HFF-Myc (cell line): ENCODE results near the gene BRAT1.

Experiments
- DNase-seq: peaks from one replicate; pipeline ENCODE4 v3.0.0-alpha.2; 2011; ENCODE audit warnings: low read depth; ENCODE audit errors: extremely low read depth
- H3K4me3 ChIP-seq: replicated peaks from 2 replicates; pipeline ENCODE4 v1.5.1; 2011; ENCODE audit warnings: low read depth, mild to moderate bottlenecking, control low read depth, low read length
- TF ChIP-seq, protein P1 (sequence below): IDR thresholded peaks from 2 replicates; pipeline ENCODE4 v1.5.1; 2012; ENCODE audit warnings: mild to moderate bottlenecking, low read depth, low read length, control low read depth; ENCODE audit errors: missing control alignments

Gene BRAT1

DNA sequence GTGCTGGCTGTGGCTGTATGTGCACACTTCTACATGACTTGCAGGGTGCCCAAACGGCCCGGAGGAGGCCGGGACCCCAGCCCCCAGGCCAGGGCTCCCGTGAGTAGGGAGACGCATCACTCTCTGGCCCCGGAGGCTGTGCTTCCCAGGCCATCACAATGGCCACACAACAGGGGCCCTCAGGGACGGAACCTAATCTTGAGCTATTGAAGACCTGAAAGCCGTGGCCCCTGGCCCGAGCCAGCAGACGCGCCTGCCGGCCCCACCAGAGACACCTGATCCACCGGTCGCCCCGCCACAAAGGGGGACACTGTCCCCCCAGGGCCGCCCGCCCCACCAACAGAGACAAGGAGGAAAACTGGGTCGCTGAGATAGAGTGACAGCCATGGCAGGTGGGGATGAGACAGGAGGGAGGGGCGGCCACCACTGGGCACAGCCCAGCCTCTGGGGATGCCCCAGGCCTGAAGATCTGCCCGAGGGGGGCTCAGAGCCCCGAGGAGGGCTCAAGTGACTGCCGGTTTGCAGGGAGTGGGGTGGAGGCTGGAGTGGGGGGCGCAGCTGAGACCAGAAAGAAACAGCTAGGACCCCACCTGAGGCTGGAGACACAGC lies 45.9 kb downstream of the BRAT1 start:
- TF ChIP-seq, protein P1, sequence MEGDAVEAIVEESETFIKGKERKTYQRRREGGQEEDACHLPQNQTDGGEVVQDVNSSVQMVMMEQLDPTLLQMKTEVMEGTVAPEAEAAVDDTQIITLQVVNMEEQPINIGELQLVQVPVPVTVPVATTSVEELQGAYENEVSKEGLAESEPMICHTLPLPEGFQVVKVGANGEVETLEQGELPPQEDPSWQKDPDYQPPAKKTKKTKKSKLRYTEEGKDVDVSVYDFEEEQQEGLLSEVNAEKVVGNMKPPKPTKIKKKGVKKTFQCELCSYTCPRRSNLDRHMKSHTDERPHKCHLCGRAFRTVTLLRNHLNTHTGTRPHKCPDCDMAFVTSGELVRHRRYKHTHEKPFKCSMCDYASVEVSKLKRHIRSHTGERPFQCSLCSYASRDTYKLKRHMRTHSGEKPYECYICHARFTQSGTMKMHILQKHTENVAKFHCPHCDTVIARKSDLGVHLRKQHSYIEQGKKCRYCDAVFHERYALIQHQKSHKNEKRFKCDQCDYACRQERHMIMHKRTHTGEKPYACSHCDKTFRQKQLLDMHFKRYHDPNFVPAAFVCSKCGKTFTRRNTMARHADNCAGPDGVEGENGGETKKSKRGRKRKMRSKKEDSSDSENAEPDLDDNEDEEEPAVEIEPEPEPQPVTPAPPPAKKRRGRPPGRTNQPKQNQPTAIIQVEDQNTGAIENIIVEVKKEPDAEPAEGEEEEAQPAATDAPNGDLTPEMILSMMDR: no peak

DNA sequence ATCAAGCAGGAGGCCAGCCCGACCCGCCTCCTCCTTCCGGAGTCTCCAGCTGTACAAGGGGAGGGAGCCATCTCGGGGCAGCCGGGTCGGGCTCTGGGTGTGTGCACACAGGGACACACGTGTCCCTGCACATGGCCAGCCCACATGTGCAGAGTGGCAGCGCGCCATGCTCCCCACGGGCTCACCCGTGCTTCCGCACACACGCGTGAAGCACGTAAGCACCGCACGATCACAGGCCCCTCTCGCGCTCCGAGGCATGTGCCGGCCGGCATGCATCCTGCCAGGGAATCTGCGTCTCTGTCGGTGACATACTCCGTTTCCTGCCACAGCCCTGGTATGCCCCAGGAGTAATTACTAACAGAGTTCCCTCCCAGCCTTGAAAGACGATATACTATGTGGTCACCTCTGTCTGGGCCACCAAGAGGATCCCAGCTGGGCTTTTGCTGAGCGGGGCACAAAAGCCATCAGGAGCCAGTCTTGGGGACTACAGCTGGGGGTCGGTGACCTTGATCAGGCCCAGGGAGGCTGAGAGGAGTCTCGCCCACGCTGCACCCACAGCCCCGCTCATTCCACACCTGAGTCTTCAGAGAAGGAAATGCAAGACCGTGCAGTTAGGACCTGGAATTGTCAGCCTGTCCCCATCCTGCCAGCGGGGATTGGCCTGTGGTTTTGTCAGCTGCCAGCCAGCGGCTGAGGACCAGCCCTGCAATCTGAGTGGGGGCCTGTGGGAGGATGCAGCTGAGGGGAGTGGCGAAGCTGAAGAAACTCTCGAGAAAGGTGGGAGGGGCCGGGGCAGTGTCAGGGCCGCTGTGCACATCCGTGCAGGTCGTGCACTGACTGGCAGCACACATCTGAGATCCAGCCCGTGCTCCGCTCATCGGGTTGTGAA lies 46.8 kb downstream of the BRAT1 start:
- peak; percentile 41 for DNase-seq
- TF ChIP-seq, protein P1: no peak
- H3K4me3 ChIP-seq: 0 out of 2 replicates have a peak overlapping the region, but pooled peaks have one; percentile 7

More for the DNA sequence above, 45.9 kb downstream of the BRAT1 start:
- DNase-seq: no peak
- H3K4me3 ChIP-seq: no peak overlapping the region

DNA sequence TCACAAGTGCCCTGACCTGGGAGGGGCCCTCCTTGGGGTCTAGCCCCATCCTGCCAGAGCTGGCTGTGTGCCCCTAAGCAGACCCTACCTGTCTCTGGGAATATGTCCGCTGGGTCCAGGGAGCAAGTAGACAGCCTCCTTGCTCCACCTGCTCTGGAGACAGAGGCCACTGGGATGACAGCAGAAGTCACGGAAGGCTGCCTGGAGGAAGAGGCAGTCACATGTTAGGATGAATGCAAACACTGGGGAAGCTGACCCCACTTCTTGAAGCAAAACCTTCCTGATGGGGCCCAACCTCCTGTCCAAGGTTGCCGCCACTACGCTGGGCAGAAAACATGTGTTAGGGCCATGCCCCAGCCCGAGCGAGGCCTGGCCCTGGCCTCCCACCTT lies 47.4 kb downstream of the BRAT1 start:
- H3K4me3 ChIP-seq: no peak overlapping the region
- TF ChIP-seq, protein P1: no peak
- no peak for DNase-seq

DNA sequence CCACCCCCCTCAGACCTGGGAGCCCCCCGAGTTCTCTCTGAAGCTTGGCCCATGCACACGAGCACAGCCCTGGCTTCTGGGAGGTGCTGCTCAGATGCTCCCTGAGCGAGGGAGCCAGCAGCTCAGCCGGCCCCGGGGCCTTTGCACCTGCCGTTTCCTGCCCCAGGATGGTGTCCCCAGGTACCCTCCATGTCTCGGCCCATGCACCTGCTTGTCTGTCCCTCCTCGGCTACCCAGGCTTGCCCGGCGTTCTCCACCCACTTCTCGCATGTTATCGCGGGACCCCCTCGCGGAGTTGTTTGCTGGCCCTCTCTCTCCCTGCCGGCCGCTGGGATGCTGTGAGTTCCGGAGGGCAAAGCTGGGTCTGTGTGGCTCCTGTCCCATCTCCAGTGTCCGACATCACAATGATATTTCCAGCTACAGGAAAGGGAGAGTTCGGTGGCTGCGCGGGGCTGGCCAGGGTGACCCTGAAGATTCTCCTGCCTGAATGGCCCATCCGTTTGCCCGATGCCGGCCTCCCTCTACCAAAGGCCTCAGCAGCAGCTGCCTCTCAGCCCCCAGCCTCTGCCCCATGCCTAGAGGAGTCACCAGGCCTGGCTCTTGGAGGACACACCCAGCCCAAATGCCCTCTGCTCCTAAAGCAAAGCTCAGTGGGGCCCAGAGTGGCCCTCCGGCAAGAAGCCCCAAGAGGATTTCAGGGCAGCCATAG lies 48.0 kb downstream of the BRAT1 start:
- TF ChIP-seq, protein P1: no peak
- H3K4me3 ChIP-seq: no peak overlapping the region
- no peak for DNase-seq

DNA sequence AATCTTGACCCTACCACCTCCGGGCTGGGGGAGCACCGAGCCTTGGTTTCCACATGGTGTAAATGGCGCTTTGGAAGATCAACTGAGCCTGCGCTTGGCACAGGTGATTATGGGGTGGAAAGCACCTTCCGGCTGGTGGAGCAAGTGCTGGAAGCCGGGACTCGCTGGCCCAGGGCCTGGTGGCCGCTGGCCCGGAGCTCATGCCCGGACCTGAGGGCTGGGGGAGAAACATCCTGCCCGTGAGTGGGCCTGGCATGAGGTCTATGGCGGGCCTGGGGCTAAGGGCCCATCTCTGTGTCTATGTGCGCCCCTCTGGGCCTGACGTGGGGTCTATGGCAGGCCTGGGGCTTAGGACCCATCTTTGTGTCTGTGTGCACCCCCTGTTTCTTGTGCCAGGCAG lies 49.9 kb downstream of the BRAT1 start:
- no peak for DNase-seq
- TF ChIP-seq, protein P1: no peak

DNA sequence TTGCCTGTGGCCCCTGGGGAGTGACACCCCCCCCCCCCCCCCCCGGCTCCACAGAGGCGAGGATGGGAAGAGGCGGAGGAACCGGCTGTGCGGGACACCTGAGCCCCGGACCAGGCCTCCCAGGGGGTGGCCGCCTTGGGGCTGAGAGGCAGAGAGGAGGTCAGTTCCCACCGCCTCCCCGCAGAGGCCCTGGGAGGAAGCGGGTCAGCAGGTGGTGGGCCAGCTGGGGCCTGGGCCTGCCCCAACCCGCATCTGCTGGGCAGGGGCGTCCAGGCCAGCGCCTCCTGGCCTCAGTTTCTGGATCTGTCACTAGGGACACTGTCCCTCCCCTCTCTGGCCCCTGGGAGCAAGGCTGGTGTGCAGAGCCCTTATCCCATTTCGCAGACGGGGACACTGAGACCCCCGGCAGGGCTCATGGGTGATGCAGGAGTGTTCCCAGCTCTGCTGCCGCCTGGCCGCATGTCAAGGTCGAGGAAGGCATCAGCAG lies 50.4 kb downstream of the BRAT1 start:
- no peak for DNase-seq
- H3K4me3 ChIP-seq: no peak overlapping the region
- TF ChIP-seq, protein P1: no peak

More for the DNA sequence above, 49.9 kb downstream of the BRAT1 start:
- H3K4me3 ChIP-seq: no peak overlapping the region
